Activated naive CD4-positive, alpha-beta T cell treated with Interleukin-2 at 50 U/mL for 16 hours (primary cell): ENCODE measurements around the gene SYP.
A peak's percentile ranks its signal among the peaks of the same experiment; 100 is the strongest.

ENCODE experiments used
- DNase-seq: peaks from one replicate; pipeline ENCODE4 v3.0.0-alpha.2; 2020

Gene SYP

DNA sequence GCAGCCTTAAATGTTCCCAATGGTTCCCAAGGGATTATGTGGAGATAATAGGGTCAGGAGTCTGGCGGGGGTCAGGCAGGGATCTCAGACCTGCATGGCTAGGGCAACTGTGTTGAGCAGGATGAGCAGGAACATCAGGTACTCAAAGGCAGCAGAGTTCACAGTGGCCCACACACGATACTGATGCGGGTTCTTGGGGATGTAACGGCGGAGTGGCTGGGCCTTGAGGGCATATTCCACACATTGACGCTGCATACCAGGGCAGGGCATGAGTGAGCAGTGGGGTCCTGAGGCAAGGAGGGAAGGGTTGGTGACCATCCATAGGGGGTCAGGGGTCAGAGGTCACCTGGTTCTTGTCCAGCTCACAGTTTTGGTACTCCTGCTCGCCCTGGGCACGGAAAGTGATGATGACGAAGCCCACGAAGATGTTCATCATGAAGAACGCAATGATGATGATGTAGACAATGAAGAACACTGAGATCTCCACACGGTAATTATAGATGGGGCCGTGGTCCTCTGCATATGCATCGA, 15.1 kb upstream of the SYP start:
- DNase-seq, result no peak

DNA sequence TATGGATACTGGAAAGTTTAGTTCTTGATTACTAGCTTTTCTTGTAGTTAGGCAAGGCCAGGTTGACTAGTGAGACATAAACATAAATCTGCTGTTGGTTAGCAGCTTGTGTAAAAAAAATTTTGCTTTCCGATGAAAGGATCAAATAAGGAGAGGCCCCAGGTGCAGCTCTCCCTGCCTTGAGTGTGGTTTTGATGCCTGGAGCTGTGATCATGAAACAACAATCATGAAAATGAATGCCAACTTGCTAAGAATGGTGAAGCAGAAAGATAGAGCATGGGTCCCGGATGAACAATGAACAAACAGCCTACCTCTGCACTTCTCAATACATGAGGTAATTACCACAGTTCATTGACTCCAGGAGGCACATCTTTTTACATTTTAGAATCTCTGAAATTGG, 14.4 kb upstream of the SYP start:
- no peak for DNase-seq

DNA sequence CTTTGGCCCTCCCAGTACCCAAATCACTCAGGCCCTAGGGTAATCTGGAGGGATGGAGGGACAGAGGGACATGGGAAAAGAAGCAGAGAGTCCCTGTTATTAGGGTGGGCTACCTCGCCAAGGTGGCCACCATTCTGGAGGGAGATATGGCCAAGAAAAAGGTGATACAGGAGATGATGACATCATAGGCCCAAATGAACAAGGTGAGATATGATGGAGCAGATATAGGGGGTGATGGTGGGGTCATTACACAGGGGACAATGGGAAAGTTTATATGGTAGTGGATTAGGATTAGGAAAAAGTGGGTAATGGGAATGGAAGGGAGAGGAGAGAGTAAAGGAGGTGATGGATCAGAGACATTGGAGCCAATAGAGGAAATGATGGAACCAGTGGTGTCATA, 12.9 kb upstream of the SYP start:
- DNase-seq, result no peak

DNA sequence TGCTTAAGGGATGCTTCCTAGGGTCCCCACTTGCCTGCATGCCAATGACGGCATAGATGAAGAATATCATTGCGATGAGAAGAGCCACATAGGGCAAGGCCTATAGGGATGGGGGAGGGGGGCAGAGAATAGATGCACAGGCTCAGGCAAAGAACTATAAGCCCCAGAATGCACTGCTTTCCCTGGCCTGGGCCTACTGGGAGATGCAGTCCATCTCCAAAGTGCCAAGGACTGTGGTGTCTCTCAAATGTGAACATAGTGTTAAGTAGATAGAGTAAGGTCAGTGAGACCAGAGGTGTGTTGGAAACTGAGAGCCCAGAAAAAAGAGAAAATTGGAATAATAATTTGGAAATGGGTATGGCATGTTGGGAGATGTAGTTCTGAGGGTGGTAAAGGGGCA, 12.2 kb upstream of the SYP start:
- no peak for DNase-seq

DNA sequence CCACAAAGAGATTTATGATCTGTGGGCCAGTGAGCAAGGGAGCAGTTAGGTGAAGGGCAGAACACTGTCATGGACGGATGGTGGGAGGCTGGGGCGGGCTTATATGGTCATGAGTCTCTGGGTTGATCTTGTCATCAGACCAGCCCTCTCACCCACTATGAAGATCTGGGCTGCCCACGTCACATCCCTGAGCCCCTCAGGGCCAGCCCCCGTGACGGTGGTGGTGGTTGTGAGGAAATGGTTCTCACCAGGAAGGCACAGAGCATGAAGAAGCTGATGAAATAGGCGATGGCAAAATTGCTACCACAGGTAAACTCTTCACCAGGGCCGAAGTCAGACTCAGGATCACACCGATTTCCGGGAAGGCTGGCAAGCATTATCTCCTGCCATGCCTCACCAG, 11.1 kb upstream of the SYP start:
- no peak for DNase-seq

DNA sequence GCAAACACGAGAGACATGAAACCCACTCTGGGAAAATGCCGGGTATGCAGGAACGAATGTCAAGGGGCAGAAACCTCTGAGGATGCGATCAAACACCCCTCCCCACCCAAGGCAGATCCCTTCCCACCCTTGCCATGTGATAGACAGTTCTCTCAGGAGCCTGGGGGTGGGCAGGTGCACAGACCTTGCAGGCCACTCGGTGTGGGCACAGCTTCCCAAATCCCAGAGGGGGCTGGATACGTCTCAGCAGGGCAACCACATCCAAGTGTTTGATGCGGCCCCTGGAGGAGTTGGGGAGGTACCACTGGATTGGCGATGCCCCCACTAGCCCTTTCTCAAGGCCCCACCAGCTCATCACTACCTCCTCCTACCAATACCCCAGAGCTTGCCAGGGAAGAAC, 10.4 kb upstream of the SYP start:
- DNase-seq, result no peak

DNA sequence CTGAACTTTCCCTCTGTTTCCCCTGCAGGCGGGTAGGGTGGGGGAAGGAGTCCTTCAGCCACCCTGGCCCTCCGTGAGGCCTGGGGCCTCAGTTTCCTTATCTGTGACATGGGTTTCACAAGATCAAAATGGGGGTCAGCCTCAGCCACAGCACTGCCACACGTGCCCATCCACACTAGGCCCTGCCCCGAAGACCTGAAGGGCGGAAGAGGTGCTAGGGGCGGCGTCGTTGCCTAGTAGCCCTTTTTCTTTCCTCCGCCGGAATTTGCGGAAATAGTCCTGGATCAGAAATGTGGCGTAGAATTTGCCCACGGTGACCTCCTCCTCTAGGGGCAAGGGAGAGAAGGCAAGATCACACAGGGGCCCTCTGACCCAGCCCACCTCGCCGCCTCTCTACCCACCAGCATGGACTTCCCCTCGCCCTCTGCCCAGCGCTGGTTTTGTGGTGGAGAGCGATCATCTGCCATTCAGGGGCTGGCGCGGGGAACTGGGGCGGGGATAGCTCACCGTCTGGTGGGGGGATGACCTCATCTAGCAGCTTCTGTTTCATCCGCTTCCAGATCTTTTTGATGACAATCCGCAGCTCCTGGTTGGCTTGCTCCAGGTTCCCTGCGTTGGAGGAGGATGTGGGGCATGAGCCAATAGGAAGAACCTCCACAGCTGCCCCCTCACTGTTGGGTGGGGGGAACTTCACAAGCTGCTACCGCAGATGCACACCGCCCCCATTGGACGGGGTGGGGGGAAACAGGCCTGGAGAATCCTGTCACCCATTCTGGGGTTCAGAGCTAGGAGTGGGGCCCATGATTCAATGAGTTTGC, 9.7 kb upstream of the SYP start:
- no peak for DNase-seq

DNA sequence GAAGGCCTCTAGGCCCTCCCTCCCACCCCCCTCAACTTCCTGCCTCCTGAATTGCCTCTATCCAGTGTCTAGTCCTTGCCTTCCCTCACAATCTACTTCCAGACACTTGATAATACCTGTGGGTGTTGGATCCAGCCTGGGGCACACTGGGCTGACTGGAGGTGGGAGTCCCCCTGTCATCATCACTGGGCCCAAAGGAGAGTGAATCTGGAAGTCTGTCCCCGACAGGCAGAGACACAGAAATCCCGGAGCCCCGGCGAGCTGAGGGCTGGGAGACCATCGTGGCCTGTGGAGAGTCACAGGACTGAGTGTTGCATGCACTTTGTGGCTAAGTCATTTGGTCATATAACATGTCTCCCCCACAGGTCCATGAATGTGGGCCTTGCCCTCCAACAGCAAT, 8.4 kb upstream of the SYP start:
- no peak for DNase-seq

DNA sequence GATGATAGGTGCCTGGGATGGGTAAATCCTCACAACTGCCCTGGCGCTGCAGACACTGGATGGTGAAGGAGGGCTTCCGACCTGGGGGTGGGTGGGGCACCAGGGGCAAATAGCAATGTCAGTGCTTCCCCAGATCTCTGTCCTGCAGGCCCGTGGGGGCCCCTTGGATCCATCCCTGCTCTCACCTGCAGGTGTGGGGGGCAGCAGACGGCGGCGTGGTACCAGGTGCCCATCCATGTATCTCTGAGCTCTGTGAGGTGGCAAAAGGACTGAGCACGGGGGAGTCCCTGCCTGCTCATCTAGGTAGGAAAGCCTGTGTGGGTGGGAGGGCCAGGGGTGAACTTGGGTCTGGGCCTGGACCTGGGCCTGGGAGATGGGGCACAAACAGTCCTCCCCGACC, 6.5 kb upstream of the SYP start:
- no peak for DNase-seq

DNA sequence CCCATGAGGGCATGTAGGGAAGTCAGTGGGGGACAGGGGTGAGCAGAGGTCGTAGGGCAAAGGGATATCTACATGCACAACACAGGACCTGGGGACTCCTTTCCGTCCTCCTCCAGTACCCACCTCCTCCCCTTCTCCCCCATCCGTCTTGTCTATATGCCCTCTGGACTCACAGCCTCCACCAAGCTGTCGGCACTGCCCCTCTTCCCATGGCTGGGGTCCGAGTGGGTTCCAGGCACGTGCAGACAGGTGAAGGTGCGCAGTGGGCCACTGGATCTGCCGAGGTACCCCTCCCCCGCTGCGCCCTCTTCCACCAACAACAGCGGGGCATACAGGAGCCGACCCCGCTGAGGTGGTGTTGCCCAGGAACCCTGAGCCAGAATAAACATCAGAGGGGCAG, 5.5 kb upstream of the SYP start:
- DNase-seq, result no peak

DNA sequence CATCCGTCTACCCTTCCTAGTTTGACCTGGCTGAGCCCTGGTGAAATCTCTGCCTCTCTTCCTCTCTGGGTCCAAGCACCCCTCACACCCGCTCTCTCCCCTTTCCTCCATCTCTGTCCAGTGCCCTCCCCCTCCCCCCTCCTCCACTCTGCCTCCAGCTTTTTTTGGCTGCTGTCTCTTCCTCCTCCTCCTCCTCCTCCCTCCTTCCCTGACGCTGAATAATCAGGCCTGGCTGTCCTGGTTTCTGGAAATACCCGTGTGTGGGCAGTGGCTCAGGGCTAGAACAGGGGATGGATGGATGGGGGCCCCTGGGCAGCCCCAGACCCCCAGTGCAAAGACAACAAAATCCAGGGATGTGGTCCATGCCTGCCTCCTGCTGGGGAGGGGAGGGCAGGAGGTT, 4.7 kb upstream of the SYP start:
- no peak for DNase-seq

DNA sequence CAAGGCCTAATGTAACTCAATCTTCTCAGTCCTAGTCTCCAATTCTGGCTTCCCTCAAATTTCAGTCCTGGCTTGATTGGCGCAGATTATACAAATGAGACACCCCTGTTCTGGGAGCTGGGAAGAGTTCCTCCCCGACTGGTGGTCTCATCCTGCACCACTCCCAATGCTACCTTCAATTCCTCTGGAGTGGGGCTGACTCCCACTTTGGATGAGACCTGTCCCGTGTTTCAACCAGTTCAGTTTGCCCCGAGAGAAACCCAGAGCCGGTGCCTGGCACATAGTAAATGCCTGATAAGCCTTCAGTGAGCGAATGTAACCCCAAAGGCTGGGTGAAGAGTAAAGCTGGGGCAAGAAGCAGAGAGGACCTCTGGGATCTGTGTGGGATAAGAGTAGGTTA, 4.0 kb upstream of the SYP start:
- no peak for DNase-seq

DNA sequence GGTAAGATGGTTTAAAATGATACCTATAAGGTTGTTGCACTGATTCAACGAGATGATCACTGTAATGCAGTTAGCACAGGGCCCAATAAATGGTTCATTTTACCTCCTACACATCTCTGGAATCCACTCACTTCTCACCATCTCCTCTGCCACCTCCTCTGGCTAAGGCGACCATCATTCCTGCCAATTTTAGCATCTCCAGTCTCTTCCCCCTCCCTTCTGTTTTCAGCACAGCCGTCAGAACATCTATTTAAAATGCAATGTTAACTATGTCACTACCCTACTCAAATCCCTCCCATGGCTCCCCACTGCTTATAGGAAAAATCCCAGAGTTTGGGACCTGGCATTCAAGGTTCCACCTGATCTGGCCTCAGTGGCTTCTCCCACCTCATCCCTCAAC, 3.5 kb upstream of the SYP start:
- no peak for DNase-seq

DNA sequence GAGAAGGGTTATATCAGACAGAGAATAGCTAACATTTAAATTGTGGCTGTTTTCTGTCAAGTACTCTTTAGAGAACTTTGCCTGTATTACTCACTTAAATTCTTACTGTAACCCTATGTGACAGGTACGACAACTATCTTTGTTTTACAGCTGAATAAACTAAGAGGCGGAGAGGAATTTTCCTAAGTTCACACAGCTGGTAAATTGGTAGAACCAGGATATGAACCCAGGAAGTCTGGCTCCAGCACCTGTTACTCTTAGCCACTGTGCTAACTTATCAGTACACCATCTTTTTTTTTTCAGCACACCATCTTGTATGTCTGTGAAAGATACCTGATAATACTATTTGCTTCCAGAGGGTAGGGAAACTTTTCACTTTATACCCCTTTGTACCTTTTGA, 2.0 kb upstream of the SYP start:
- DNase-seq, result no peak

DNA sequence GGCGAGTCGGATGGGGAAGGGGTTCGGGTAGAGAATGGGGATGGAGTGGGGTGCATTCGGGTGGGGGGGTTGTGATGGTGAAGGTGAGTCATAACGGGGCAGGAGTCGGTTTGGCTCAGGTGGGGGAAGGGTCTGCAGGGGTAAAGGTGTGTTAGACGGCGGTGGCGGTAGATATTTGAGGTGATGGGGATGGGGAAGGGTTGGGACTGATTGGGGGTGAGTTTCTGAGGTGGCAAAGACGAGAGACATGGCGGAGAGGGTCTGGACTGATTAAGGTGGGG, 738 bp downstream of the SYP start:
- no peak for DNase-seq

DNA sequence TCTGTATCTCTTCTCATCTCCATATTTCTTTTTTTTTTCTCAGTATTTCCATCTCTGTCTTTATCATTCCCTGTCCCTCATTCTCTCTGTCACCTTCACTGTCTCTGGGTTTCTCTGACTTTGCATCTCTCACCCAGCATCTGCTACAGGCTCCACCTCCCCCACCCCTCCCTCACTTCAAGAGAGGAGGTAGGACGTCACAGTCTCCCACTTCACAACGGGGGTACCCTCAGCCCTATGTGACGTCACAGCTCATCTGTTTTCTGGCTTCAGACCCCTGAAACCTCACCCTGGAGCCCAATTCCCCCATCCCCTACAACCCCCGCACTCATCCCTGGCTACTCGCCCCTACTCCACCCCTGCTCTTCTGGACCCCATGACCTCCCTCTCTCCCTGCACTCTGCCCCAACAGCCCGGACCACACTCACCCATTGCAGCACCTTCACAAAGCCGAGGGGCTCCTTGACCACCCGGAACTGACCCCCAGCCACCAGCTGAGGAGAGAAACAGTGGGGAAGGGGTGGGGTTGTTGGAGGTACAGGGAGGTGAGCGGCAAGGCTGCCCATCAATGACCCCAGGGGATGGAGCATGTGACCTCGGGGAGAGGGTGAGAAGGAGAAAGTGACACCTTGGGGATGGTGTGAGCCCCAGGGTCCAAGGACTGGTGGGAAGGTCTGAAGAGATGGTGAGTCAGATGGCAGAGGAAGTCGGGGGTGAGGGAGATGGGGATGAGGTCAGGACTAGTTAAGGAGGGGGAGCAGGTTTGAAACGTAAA, 1.3 kb downstream of the SYP start:
- no peak for DNase-seq

DNA sequence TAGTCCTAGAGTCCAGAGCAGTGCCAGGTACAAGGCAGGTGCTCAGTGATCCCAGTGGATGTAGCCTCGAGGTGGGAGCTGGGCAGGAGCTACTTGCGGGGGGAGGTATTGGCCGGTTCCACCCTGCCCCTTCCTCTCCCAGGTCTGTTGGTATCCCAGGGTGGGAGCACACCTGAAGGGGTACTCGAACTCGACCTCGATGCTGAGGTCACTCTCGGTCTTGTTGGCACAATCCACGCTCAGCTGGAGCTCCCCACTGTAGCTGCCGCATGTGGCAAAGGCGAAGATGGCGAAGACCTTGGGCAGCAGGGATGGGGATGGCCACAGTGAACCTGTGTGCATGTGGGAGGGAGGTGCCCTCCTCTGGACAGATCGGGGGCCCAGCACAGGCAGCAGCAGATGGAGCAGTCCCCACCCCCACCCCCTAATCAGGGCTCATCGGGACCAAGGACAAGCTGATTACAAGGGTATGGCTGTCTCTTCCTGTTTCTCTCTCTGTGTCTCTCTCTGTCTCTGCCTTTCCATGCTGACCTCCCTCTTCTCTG, 2.4 kb downstream of the SYP start:
- no peak for DNase-seq

DNA sequence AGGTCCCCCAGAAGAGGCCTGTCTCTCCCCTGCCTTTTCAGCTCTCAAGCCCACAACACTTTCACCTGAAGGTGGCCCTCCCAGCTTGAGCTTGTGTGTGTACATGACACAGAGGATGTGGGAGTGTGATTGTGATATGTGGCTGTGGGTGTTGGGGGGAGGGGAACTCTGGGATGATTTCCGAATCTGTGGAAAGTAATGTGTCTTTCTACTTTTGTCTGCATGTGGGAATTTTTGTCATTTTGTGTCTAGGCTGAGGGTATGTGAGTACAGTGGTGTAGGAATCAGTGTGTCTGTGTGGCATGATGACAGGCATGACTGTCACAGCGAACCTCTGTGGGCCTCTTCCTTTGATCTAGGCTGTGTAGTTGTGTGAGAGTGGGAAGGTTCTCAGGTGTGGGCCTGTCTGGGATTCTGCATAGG, 6.4 kb downstream of the SYP start:
- no peak for DNase-seq

DNA sequence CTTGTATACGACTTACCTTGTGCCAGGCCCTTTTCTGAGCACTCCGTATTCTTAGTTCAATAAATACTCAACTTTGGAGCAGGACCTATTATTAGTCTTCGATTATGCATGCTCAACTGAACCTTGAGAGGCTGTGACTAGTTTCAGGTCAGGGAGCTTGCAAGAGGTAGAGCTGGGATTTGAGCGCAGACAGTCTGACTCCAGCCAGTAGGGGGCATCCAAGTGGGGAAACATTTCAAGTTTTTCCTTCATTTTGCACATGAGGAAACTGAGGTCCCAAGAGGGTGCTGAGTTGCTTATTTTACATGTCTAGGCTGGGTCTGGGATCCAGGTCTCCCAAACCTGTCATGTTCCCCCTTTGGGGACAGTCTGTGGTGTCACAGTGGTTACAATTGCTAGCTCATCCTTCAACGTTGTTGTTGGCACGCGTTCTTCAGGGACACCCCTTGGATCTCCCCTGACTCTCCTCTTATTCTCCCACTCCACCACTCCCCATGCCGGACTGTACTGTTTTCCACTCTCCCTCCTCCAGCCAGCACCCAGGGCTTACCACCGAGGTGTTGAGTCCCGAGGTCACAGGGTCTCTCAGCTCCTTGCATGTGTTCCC, 7.2 kb downstream of the SYP start:
- DNase-seq, result peak; percentile 34

DNA sequence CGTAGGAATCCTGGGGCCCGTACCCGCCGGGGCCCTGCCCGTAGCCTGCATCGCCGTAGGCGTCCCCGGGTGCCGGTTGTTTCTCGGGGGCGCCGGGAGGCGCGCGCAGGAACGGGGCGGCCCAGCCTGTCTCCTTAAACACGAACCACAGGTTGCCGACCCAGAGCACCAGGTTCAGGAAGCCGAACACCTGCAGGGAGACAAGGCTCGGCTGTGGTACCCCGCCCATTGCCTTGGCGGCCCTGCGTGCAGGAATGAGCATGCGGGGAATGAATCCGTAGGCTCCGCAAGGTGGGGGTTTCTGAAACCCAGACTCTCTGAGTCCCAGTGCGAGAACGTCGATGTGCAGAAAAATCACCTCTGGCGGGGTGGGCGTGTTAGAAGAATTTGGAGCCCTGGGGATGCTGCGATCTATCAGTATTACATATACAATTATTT, 8.4 kb downstream of the SYP start:
- DNase-seq, result peak; percentile 38

DNA sequence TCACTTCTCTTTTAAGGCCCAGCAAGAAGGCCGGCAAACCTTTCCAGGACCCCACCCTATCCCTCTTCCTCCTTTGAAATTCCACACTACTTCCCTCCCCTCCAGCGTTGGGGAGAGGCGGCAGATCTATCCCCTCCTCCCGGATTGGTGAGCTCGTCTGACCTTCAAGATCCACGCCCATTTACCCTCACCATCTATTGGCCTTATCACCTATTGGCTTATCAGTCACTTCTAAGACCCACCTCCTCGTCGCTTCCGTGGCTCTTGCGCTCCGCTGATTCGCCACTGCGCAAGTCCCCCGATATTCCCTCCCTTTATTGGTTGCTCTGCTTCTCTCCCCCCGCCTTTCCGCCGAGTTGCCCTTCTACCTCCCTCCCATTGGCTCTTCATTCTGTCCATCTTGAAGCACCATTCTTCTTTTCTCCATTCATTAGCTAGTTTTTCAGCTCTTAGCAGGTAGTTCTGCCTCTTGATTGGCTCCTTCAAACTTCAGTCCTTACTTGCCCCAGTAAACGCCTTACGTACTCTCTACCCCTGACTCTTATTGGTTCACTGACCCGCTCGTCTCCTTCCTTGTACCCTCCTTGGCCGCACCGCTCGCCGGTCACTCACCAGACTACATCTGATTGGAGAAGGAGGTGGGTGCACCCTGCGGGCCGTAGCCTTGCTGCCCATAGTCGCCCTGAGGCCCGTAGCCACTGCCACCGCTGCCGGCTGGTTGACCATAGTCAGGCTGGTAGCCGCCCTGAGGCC, 9.0 kb downstream of the SYP start:
- peak; percentile 86 for DNase-seq

DNA sequence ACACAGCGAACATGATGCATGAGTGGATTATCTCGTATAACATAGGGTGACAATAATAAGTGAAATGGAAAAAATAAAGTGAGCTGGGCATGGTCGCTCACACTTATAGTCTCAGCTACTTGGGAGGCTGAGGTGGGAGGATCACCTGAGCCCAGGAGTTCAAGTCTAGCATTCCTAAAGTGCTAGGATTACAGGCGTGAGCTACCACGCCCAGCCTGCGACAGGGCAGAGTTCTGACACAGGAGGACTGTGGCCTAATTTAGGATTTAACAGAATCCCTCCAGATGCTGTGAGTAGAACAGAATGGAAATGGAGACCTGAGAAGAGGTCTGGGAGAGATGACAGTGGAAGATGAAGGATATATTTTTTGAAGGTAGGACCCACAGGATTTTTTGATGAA, 10.4 kb downstream of the SYP start:
- no peak for DNase-seq

DNA sequence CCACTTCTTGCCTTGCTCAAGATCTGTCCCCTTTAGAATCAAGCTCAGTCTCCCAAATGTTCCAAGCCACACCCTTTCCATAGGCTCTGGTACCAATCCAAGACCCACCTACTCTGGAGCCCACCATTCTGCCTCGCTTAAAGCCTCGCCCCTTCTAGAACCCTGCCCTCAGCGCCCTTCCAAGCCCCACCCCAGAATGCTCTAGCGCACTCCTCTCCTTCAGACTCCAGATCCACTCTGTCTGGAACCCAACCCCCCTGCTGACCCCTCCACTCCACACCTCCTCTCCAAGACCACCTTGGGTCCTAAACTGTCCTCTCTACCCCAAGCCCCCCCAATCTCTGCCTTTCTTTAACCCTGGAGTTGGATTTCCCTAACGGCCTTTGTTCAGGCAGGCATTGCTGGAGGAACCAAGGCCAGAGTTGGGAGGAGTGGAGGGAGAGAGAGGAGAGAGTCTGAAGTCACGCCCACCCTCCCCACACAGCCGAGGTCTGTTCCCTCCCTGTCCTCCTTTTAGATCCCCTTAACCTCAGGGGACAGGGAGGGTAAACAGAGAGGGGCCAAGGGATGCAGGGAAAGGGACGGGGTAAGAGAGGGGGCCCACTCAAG, 11.4 kb downstream of the SYP start:
- no peak for DNase-seq
